DMS153 treated with DMSO at 0.1 percent for 48 hours (cell line): ENCODE data around the gene PLTP.

Source experiments
- DNase-seq: peaks from one replicate; lab custom pipeline; 2025; ENCODE audit not compliant: unreplicated experiment; lab: John Stamatoyannopoulos, UW

PLTP gene

DNA sequence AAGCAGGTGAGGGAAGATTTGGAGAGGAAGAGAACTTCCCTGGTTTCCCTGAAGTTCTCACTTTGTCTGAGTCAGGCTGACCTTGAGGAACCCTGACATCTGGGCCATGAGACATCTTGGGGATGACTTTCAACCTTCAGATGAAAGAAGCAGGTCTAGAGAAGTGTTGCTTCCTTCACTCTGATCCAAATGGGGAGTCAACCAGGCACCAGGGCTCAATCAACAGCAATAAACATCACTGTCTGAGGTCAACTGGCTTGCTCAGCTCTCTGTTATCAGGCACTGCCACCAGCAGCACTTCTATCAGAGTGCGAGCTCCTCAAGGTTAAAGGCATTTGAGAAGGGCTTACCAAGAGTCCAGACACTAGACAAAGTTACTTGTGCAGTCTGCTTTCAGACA, 61.0 kb downstream of the PLTP start:
- no peak for DNase-seq

DNA sequence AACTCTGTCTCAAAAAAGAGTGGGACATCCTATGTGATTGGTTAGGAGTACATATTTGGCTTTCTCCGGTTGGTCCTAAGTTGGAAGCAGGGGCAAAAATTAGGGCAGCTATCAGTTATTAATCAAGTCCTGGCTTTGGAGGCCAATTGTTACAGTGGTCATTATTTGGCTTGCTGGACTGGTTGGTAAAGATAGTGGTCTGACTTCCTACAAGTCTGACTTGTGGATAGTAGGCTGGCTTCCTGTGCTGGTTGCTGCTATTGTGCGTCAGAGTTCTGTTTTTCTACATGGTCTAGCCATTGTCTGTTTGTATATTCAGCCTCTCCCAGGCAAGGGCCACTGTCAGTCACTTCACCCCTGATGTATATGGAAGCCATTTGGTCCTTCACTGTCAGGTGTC, 61.7 kb downstream of the PLTP start:
- DNase-seq = no peak

DNA sequence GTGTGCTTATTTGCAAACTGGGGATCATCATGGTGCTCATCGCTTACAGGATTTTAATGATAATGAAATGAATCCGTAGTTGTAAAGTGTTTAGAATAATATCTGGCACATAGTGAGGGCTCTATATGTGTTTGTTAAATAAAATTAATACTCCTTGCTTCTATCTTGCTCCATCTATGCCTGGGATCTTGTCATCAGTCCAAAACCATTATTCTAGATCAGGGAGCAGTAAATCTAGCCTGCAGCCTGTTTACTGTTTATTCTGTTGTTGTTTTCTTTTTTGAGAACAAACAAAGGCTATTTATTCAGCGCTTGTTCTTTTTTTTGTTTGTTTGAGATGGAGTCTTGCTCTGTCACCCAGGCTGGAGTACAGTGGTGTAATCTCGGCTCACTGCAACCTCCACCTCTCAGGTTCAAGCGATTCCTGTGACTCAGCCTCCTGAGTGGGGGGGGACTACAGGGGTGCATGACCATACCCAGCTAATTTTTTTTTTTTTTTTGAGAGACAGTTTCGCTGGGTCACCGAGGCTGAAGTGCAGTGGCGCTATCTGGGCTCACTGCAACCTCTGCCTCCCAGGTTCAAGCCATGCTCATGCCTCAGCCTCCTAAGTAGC, 62.9 kb downstream of the PLTP start:
- DNase-seq = no peak
